CD14-positive monocyte (primary cell): ENCODE measurements around the gene GRM4. TPM values are rescaled to one million over a fixed set of nuclear protein-coding genes. Genes with fewer than 3 reads are reported as not detected.

ENCODE experiments used
- DNase-seq, 3 donors: peaks; one replicate each; pipeline ENCODE4 v3.0.0-alpha.2; 2011 to 2022
- H2AFZ ChIP-seq: 2 replicates; pipeline ENCODE4 v1.6.0; 2012; ENCODE audit warnings: mild to moderate bottlenecking, low read depth, low read length, inconsistent platforms; ENCODE audit not compliant: insufficient read depth, poor library complexity, severe bottlenecking
- H3K27ac ChIP-seq, 2 donors: 1 replicate in 1 of 2; 2 replicates in 1 of 2; pipeline ENCODE4 v1.5.1; 2012 to 2013; ENCODE audit warnings: low read length in 2 of 2, control low read depth in 1 of 2, inconsistent platforms in 1 of 2, low read depth in 1 of 2, mild to moderate bottlenecking in 1 of 2
- H3K27me3 ChIP-seq, 2 donors: one replicate each; pipeline versions ENCODE4 v1.6.0 to v1.6.1; 2011 to 2013; ENCODE audit warnings: low read length in 2 of 2; ENCODE audit not compliant: control insufficient read depth in 2 of 2, insufficient read depth in 2 of 2
- H3K36me3 ChIP-seq, 2 donors: replicated peaks in 1 of 2; 1 replicate in 1 of 2; 2 replicates in 1 of 2; pipeline versions ENCODE4 v1.5.1 to v1.6.1; 2012 to 2013; ENCODE audit warnings: low read length in 2 of 2, control low read depth in 1 of 2, inconsistent platforms in 1 of 2, mild to moderate bottlenecking in 1 of 2; ENCODE audit not compliant: insufficient read depth in 2 of 2, control insufficient read depth in 1 of 2
- H3K4me1 ChIP-seq, 2 donors: 1 replicate in 1 of 2; 2 replicates in 1 of 2; pipeline versions ENCODE4 v1.5.1 to v1.6.1; 2012 to 2013; ENCODE audit warnings: low read length in 2 of 2, control low read depth in 1 of 2, inconsistent platforms in 1 of 2, mild to moderate bottlenecking in 1 of 2, moderate library complexity in 1 of 2; ENCODE audit not compliant: insufficient read depth in 2 of 2, control insufficient read depth in 1 of 2
- H3K4me2 ChIP-seq: replicated peaks from 2 replicates; pipeline ENCODE3; 2012; ENCODE audit warnings: low read length, moderate library complexity, mild to moderate bottlenecking; ENCODE audit not compliant: poor library complexity, severe bottlenecking; ENCODE audit errors: extremely low read depth
- H3K4me3 ChIP-seq, 3 experiments: fragments of 200-600 bp in 1 of 3; sonication (generic) in 1 of 3; replicated peaks in 1 of 3; 1 replicate in 2 of 3; 2 replicates in 1 of 3; pipeline ENCODE4 v1.5.1; 2011 to 2013; ENCODE audit warnings: low read length in 3 of 3, mild to moderate bottlenecking in 3 of 3, control low read depth in 2 of 3, low read depth in 2 of 3, inconsistent platforms in 1 of 3, moderate library complexity in 1 of 3
- H3K79me2 ChIP-seq: 2 replicates; pipeline ENCODE4 v1.6.0; 2012; ENCODE audit warnings: mild to moderate bottlenecking, control low read depth, inconsistent platforms, low read length, moderate library complexity; ENCODE audit not compliant: insufficient read depth
- H3K9ac ChIP-seq: 2 replicates; pipeline ENCODE4 v1.6.0; 2017; ENCODE audit warnings: low read length, mild to moderate bottlenecking; ENCODE audit not compliant: insufficient read depth, poor library complexity, severe bottlenecking
- H3K9me3 ChIP-seq, 2 donors: replicated peaks in 1 of 2; 1 replicate in 1 of 2; 2 replicates in 1 of 2; pipeline versions ENCODE4 v1.5.1 to v1.6.1; 2012 to 2013; ENCODE audit warnings: low read length in 2 of 2, control low read depth in 1 of 2; ENCODE audit not compliant: control insufficient read depth in 1 of 2, insufficient read depth in 1 of 2
- H4K20me1 ChIP-seq: 2 replicates; pipeline ENCODE4 v1.6.0; 2012; ENCODE audit warnings: mild to moderate bottlenecking, low read length, control low read depth, moderate library complexity; ENCODE audit not compliant: insufficient read depth
- H3K27ac Mint-ChIP-seq, 7 donors: one replicate each; pipeline ENCODE4 v1.8.0; 2020; ENCODE audit warnings: mild to moderate bottlenecking in 7 of 7, mixed read lengths in 7 of 7, moderate library complexity in 6 of 7, inconsistent platforms in 2 of 7
- H3K27me3 Mint-ChIP-seq, 3 donors: one replicate each; pipeline ENCODE4 v1.8.0; 2021 to 2022; ENCODE audit warnings: low read depth in 3 of 3, mild to moderate bottlenecking in 3 of 3, mixed read lengths in 3 of 3, moderate library complexity in 3 of 3, inconsistent platforms in 1 of 3
- H3K36me3 Mint-ChIP-seq, 2 donors: one replicate each; pipeline ENCODE4 v1.8.0; 2020; ENCODE audit warnings: mixed read lengths in 2 of 2, inconsistent platforms in 1 of 2, mild to moderate bottlenecking in 1 of 2
- H3K4me1 Mint-ChIP-seq: one replicate; pipeline ENCODE4 v1.8.0; 2020; ENCODE audit warnings: mild to moderate bottlenecking, mixed read lengths
- H3K4me3 Mint-ChIP-seq, 2 donors: one replicate each; pipeline ENCODE4 v1.8.0; 2020; ENCODE audit warnings: mild to moderate bottlenecking in 2 of 2, mixed read lengths in 2 of 2, moderate library complexity in 1 of 2
- H3K9me3 Mint-ChIP-seq, 7 donors: one replicate each; pipeline ENCODE4 v1.8.0; 2020 to 2022; ENCODE audit warnings: mixed read lengths in 7 of 7, mild to moderate bottlenecking in 6 of 7, moderate library complexity in 6 of 7, inconsistent platforms in 2 of 7
- CTCF ChIP-seq: fragments of 200-600 bp; IDR thresholded peaks from one replicate; pipeline ENCODE4 v1.8.0; 2022; ENCODE audit warnings: antibody characterized with exemption, mild to moderate bottlenecking
- WGBS: methylation state at CpG from one replicate; pipeline ENCODE4 v1.1.5; 2013; ENCODE audit warnings: missing lambda C conversion rate; ENCODE audit not compliant: insufficient coverage; 5-methylcytosine and 5-hydroxymethylcytosine counted together
- intact Hi-C, 2 donors: fragments of 100-400 bp; cut with micrococcal nuclease; formaldehyde crosslinking; loops; one replicate each; pipeline versions ENCODE4 v1.15.0 to v1.15.1; 2023
- polyA plus RNA-seq, 3 donors: library from polyadenylated mRNA; depleted of rRNA in 1 of 3; unstranded in 2 of 3; stranded (reverse) in 1 of 3; fragments of 300-500 nt in 2 of 3; fragments of >200 nt in 1 of 3; fragmentation: Illumina TruSeq in 2 of 3; gene quantifications; 1 replicate in 2 of 3; 2 replicates in 1 of 3; pipeline ENCODE4 v1.2.3, GENCODE V29; 2012 to 2021

GRM4 gene
- polyA plus RNA-seq, 3 donors = not detected

- H3K4me1 ChIP-seq = no peaks in the 10 kb centered on the region
- intact Hi-C loops = no loop called here
- H3K27me3 ChIP-seq = no peaks in the 10 kb centered on the region
- Mint-ChIP-seq H3K27me3 (peaks cover 0 to 2% (median 0%) of the 10 kb centered on the region in 3 donors), H3K27ac (no peak overlapping the region), H3K36me3 (no peaks in the 10 kb centered on the region), H3K4me1 (no peaks in the 10 kb centered on the region), H3K9me3 (no peaks in the 10 kb centered on the region), H3K4me3 (no peak overlapping the region)
- H4K20me1 ChIP-seq = no peaks in the 10 kb centered on the region
- H3K9ac ChIP-seq = no peak overlapping the region
- H3K4me3 ChIP-seq = no peak overlapping the region
- WGBS = 75% methylated on average over 2 of the region's 8 CpGs
- no peaks in the 10 kb centered on the region for H3K79me2 ChIP-seq
- DNase-seq = no peak
- H3K36me3 ChIP-seq = no peaks in the 10 kb centered on the region
- no peak overlapping the region for H2AFZ ChIP-seq
- no peak overlapping the region for H3K27ac ChIP-seq
- TF ChIP-seq CTCF = no peak
- H3K9me3 ChIP-seq = peaks cover 5 to 11% of the 10 kb centered on the region in 2 donors
- no peak overlapping the region for H3K4me2 ChIP-seq
Measured at GRCh38 chr6:34068462-34069044, 77.3 kb downstream of the GRM4 start.

DNA sequence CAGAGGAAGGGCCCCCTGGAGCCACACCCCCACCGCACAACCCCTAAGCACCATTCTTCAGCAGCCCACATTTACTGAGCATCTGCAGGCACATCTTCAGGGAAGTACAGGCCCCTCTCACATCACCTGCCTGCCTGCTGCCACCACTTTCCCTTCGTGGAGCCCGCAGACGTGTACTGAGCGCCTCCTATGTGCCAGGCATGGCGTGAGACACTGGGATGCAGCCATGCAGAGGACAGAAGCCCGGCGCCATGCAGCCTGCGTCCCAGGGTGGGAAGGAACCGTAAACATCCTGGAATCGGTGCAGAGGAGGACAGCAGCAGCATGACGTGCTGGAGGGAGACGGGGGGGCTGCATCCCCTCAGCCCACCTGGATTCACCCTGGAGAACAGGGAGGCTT is 78.1 kb downstream of the GRM4 start:
- Histone ChIP-seq H3K36me3 (no peaks in the 10 kb centered on the region), H3K27ac (no peak overlapping the region), H2AFZ (no peak overlapping the region), H3K27me3 (no peaks in the 10 kb centered on the region), H3K79me2 (no peaks in the 10 kb centered on the region), H3K4me3 (no peak overlapping the region), H3K9me3 (peaks cover 5 to 11% of the 10 kb centered on the region in 2 donors), H3K4me1 (no peaks in the 10 kb centered on the region), H3K9ac (no peak overlapping the region), H4K20me1 (no peaks in the 10 kb centered on the region), H3K4me2 (no peak overlapping the region)
- intact Hi-C loops = no loop called here
- no peaks in the 10 kb centered on the region for H3K36me3 Mint-ChIP-seq
- peaks cover 0 to 3% (median 2%) of the 10 kb centered on the region in 3 donors for H3K27me3 Mint-ChIP-seq
- no peak for DNase-seq
- no peaks in the 10 kb centered on the region for H3K4me1 Mint-ChIP-seq
- H3K4me3 Mint-ChIP-seq = peak overlapping the region in 1 of 2 donors; percentile 31
- H3K27ac Mint-ChIP-seq = no peak overlapping the region
- H3K9me3 Mint-ChIP-seq = no peaks in the 10 kb centered on the region
- whole genome bisulfite sequencing = 74% methylated on average over 13 of the region's 13 CpGs
- TF ChIP-seq CTCF = no peak
